Cardiac muscle cell (in vitro differentiated cells and primary cell): Measurements from ENCODE around the gene SLC9A5. TPM values are rescaled to one million over a fixed set of nuclear protein-coding genes. Genes with fewer than 3 reads are reported as not detected.

Experiments
- DNase-seq, 2 donors: peaks; one replicate each; pipeline versions ENCODE4 v3.0.0 to v3.0.0-alpha.2; 2010 to 2017; ENCODE audit warnings: low read depth in 1 of 2, low spot score in 1 of 2
- H3K27ac ChIP-seq: fragments of 200-600 bp; sonication (generic); 2 replicates; pipeline ENCODE4 v1.5.1; 2016
- H3K27me3 ChIP-seq: fragments of 200-600 bp; sonication (generic); 2 replicates; pipeline ENCODE4 v1.6.0; 2016; ENCODE audit warnings: control low read depth
- H3K36me3 ChIP-seq: fragments of 200-600 bp; sonication (generic); 2 replicates; pipeline ENCODE4 v1.5.1; 2016; ENCODE audit warnings: control low read depth
- H3K4me1 ChIP-seq: fragments of 200-600 bp; sonication (generic); 2 replicates; pipeline ENCODE4 v1.8.1; 2017; ENCODE audit warnings: low read depth, mild to moderate bottlenecking, mixed run types
- H3K4me3 ChIP-seq: fragments of 200-600 bp; sonication (generic); 2 replicates; pipeline ENCODE4 v1.5.1; 2016; ENCODE audit warnings: mild to moderate bottlenecking
- H3K9me3 ChIP-seq: fragments of 200-600 bp; sonication (generic); 2 replicates; pipeline ENCODE4 v1.5.1; 2017; ENCODE audit warnings: low read depth, mild to moderate bottlenecking, control low read depth
- polyA plus RNA-seq: library from polyadenylated mRNA; unstranded; fragments of >200 nt; fragmentation: Nextera tagmentation; extraction: Ambion mirVana; gene quantifications from 2 replicates; pipeline ENCODE4 v1.2.1, GENCODE V29; 2016
- total RNA-seq: library from RNA; depleted of rRNA; stranded (reverse); fragments of >200 nt; gene quantifications from 2 replicates; pipeline ENCODE4 v1.2.3, GENCODE V29; 2016
- TF ChIP-seq, protein P1 (sequence below): IDR thresholded peaks from 2 replicates; pipeline ENCODE4 v1.5.1; 2012; ENCODE audit warnings: low read depth, mild to moderate bottlenecking, low read length

Gene SLC9A5
- total and polyA plus RNA-seq, 2 experiments from 2014 or later, result 4.5 to 4.6 TPM

DNA sequence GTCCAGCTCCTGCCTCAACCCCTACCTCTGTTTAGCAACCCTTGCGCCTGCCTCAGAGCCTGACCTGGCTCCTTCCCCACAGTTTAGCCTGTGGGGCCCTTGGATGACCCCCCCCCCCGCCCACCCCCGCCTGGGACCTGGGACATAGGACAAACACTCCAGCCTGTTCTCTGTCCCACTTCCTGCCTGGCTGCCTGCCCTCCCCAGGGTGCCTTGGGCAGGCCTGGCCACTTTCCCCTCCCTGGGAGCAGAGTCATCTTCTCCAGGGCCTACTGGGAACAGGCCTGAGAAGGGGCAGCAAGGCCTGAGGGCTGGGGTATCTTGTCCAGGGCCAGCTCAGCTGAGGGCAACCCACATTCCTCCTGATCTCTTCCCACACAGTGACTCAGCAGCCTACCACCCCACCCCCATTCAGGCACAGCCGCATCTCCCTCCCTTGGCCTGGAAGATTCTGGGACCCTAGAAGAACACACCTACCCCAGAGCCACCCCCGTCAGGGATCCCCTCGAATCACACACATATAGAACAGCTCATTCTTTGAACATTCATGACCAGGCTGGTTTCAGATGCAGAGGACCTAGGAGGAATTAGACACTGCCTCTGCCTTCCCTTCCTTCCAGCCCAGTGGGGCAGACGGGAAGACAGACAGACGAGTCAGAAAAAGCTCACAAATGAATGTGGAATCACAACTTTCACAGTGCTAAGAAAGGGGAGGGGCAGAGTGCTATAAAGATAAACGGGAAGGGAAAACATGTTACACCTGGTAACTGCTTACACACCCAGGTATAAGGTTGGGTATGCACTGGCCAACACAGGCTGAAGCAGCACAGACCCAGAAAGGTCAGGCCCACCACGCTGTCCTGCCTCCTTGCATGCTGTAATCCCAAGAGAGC, 7.5 kb upstream of the SLC9A5 start:
- H3K27ac ChIP-seq, result no peak overlapping the region
- H3K4me1 ChIP-seq, result no peaks in the 10 kb centered on the region
- H3K27me3 ChIP-seq, result no peaks in the 10 kb centered on the region
- no peaks in the 10 kb centered on the region for H3K9me3 ChIP-seq
- peaks cover 5% of the 10 kb centered on the region for H3K36me3 ChIP-seq
- no peak overlapping the region for H3K4me3 ChIP-seq
- TF ChIP-seq, protein P1, sequence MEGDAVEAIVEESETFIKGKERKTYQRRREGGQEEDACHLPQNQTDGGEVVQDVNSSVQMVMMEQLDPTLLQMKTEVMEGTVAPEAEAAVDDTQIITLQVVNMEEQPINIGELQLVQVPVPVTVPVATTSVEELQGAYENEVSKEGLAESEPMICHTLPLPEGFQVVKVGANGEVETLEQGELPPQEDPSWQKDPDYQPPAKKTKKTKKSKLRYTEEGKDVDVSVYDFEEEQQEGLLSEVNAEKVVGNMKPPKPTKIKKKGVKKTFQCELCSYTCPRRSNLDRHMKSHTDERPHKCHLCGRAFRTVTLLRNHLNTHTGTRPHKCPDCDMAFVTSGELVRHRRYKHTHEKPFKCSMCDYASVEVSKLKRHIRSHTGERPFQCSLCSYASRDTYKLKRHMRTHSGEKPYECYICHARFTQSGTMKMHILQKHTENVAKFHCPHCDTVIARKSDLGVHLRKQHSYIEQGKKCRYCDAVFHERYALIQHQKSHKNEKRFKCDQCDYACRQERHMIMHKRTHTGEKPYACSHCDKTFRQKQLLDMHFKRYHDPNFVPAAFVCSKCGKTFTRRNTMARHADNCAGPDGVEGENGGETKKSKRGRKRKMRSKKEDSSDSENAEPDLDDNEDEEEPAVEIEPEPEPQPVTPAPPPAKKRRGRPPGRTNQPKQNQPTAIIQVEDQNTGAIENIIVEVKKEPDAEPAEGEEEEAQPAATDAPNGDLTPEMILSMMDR, result no peak
- peak in 1 of 2 donors; percentile 77 for DNase-seq

DNA sequence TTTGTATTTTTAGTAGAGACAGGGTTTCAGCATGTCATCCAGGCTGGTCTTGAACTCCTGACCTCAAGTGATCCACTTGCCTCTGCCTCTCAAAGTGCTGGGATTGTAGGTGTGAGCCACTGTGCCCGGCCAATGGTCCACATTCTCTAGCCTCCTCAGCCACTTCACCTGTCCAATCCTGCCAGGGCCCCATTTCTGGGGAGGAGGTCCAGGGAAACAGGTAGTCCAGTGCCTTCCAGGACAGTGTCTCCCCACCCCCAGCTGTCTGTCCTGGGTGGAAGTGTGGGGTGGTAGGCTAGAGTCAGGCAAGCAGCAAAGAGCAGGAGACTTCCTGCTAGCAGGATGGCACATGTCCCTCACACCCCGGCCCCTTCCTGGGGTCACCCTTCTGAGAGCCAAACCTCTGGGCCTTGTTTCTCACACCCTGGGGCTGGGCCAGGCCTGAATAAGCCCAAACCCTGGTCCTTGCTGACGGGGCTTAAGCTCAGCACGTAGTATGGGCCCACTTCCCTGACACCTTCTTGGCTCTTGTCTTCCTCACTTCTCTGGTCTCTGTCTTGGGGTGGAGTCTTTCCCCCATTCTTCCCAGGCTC, 6.5 kb upstream of the SLC9A5 start:
- Histone ChIP-seq H3K27ac (no peak overlapping the region), H3K9me3 (no peaks in the 10 kb centered on the region), H3K4me3 (no peak overlapping the region), H3K27me3 (no peaks in the 10 kb centered on the region), H3K36me3 (peaks cover 5% of the 10 kb centered on the region), H3K4me1 (no peaks in the 10 kb centered on the region)
- DNase-seq, result no peak
- TF ChIP-seq, protein P1, result no peak

DNA sequence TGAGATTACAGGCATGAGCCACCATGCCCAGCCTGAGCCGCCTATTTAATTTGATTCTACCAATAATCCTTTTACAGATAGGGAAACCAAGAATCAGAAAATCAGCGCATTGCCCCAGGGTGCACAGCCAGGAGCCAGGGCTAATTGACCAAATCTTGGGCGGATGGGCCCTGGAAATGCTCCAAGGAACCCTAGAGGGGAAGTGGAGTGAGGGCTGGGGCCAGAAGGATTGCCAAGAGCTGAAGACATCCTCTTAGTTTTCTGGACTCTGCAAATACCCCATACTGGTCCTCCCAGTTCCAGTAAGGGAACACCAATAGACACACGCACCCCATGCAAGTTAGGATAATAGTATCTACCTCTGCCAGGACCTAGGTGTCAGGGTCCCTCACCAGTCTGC, 5.3 kb upstream of the SLC9A5 start:
- Histone ChIP-seq H3K27ac (no peak overlapping the region), H3K4me1 (peaks cover 5% of the 10 kb centered on the region)

DNA sequence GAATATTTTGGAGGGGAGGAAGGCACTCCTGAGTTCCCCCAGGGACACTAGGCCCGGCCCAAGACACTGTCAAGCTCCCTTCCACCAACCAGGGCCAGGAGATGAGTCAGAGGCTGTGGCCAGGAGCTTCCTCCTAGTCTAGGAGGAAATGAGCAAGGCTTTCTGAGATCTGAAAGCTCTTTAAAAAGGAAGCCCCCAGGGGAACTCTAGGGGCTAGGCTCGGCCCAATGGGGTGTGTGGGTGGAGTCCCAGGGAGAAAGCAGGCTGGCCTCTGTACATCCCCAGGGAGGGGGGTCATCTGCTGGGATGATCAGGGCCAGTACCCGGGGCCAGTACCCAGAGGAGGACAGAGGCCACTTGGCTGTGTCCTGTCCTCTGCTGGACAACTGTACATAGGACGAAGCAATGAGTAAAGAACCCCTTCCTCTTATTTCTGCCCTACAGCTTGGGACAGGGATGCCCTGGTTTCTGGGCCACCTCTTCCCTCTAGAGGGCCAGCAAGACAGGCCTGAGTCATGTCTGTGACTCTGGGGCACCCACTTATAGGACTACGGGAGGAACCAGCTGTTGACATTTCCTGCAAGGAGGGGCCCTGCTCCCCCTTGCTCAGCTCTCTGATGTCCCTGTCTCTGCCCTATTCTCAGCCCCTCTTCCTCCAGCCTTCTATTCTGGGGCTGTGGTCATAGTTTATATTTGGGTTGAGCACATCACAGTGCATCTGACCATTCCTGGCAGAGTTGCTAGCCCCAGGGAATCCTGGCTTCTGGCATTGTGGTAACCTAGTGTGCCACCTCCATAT, 4.2 kb upstream of the SLC9A5 start:
- H3K27ac ChIP-seq, result no peak overlapping the region
- no peak overlapping the region for H3K4me3 ChIP-seq
- peaks cover 5% of the 10 kb centered on the region for H3K4me1 ChIP-seq
- H3K36me3 ChIP-seq, result no peaks in the 10 kb centered on the region
- H3K27me3 ChIP-seq, result peaks cover 7% of the 10 kb centered on the region
- TF ChIP-seq, protein P1, result no peak
- no peaks in the 10 kb centered on the region for H3K9me3 ChIP-seq
- DNase-seq, result peak in 1 of 2 donors; percentile 89

More for the DNA sequence above, 5.3 kb upstream of the SLC9A5 start:
- H3K4me3 ChIP-seq, result no peak overlapping the region
- H3K36me3 ChIP-seq, result peaks cover 2% of the 10 kb centered on the region
- no peak for DNase-seq
- no peaks in the 10 kb centered on the region for H3K27me3 ChIP-seq
- no peaks in the 10 kb centered on the region for H3K9me3 ChIP-seq
- TF ChIP-seq, protein P1, result no peak

DNA sequence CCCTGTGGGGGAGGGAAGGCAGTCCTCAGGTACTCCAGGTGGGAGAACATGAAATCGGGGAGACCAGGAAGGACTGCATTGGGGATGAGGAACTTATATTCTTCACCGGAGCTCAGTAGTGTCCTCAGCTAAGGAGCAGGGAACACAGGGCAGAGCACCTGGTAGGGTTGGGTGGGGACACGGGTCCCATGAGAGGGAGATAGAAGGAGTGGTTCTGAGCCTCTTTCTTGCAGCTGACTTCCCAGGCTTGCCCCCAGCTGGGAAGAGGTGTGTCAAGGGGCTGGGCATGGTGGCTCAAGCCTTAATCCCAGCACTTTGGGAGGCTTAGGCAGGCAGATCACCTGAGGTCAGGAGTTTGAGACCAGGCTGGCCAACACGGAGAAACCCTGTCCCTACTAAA, 3.6 kb upstream of the SLC9A5 start:
- Histone ChIP-seq H3K27me3 (peaks cover 10% of the 10 kb centered on the region), H3K27ac (peak overlapping the region; percentile 97), H3K9me3 (no peaks in the 10 kb centered on the region), H3K36me3 (no peaks in the 10 kb centered on the region), H3K4me3 (peak overlapping the region; percentile 58), H3K4me1 (peaks cover 5% of the 10 kb centered on the region)
- TF ChIP-seq, protein P1, result no peak
- no peak for DNase-seq
